Smooth muscle cell (in vitro differentiated cells): Measurements from ENCODE around the gene B3GNT5. TPM values are rescaled to one million over a fixed set of nuclear protein-coding genes. Genes with fewer than 3 reads are reported as not detected.
"Not testable (repeated sequence)": the region's sequence is repeated elsewhere in the genome, so short reads cannot be mapped to it uniquely, and the experiment has no call there.

Source experiments
- DNase-seq: peaks from one replicate; lab custom pipeline; 2025; ENCODE audit not compliant: unreplicated experiment; lab: John Stamatoyannopoulos, UW
- H2AFZ ChIP-seq: fragments of 200-600 bp; sonication (generic); 2 replicates; pipeline ENCODE4 v1.6.0; 2016; ENCODE audit warnings: antibody characterized with exemption, low read depth, mild to moderate bottlenecking
- H3F3A ChIP-seq: fragments of 200-600 bp; sonication (generic); 2 replicates; pipeline ENCODE4 v1.6.0; 2017; ENCODE audit warnings: antibody characterized with exemption, low read depth
- H3K27ac ChIP-seq: fragments of 200-600 bp; sonication (generic); 2 replicates; pipeline ENCODE4 v1.5.1; 2016; ENCODE audit warnings: low read depth, mild to moderate bottlenecking
- H3K27me3 ChIP-seq: fragments of 200-600 bp; sonication (generic); 2 replicates; pipeline ENCODE4 v1.6.1; 2016; ENCODE audit warnings: low read depth, mild to moderate bottlenecking
- H3K36me3 ChIP-seq: fragments of 200-600 bp; sonication (generic); 2 replicates; pipeline ENCODE4 v1.5.1; 2016; ENCODE audit warnings: low read depth
- H3K4me1 ChIP-seq: fragments of 200-600 bp; sonication (generic); 2 replicates; pipeline ENCODE4 v1.5.1; 2016; ENCODE audit warnings: low read depth
- H3K4me2 ChIP-seq: fragments of 200-600 bp; sonication (generic); 2 replicates; pipeline ENCODE4 v1.6.0; 2016; ENCODE audit warnings: mild to moderate bottlenecking
- H3K4me3 ChIP-seq: fragments of 200-600 bp; sonication (generic); 2 replicates; pipeline ENCODE4 v1.5.1; 2016; ENCODE audit warnings: mild to moderate bottlenecking
- H3K79me2 ChIP-seq: fragments of 200-600 bp; sonication (generic); 2 replicates; pipeline ENCODE4 v1.6.0; 2016; ENCODE audit warnings: low read depth, mild to moderate bottlenecking
- H3K9ac ChIP-seq: fragments of 200-600 bp; sonication (generic); 2 replicates; pipeline ENCODE4 v1.6.0; 2016; ENCODE audit warnings: low read depth
- H3K9me3 ChIP-seq: fragments of 200-600 bp; sonication (generic); replicated peaks from 2 replicates; pipeline ENCODE4 v1.5.1; 2016; ENCODE audit warnings: low read depth
- H4K20me1 ChIP-seq: fragments of 200-600 bp; sonication (generic); 2 replicates; pipeline ENCODE4 v1.6.0; 2016; ENCODE audit warnings: low read depth
- CTCF ChIP-seq: fragments of 200-600 bp; sonication (generic); IDR thresholded peaks from 2 replicates; pipeline ENCODE4 v1.5.1; 2017; ENCODE audit warnings: borderline replicate concordance, mild to moderate bottlenecking, antibody characterized with exemption; ENCODE audit not compliant: insufficient read depth, poor library complexity, severe bottlenecking
- WGBS: methylation state at CpG from one replicate; pipeline ENCODE4 v1.1.7; 2016; ENCODE audit warnings: low lambda C conversion rate; 5-methylcytosine and 5-hydroxymethylcytosine counted together
- polyA plus RNA-seq: library from polyadenylated mRNA; unstranded; fragments of >200 nt; fragmentation: Nextera tagmentation; extraction: Ambion mirVana; gene quantifications from 2 replicates; pipeline ENCODE4 v1.2.1, GENCODE V29; 2016
- total RNA-seq: library from RNA; depleted of rRNA; stranded (reverse); fragments of >200 nt; gene quantifications from 2 replicates; pipeline ENCODE4 v1.2.3, GENCODE V29; 2014

Gene B3GNT5
- total and polyA plus RNA-seq, 2 experiments from 2014 or later = 7.2 to 11.5 TPM

GRCh38 chr3:183226333-183226890 is 26.6 kb upstream of the B3GNT5 start:
- Histone ChIP-seq H3K27me3 (no peaks in the 10 kb centered on the region), H3F3A (no peaks in the 10 kb centered on the region), H3K4me1 (no peaks in the 10 kb centered on the region), H3K4me3 (no peak overlapping the region), H3K79me2 (no peaks in the 10 kb centered on the region), H2AFZ (no peak overlapping the region), H3K9ac (no peak overlapping the region), H3K4me2 (no peak overlapping the region), H3K27ac (no peak overlapping the region), H4K20me1 (no peaks in the 10 kb centered on the region), H3K36me3 (no peaks in the 10 kb centered on the region), H3K9me3 (no peaks in the 10 kb centered on the region)
- DNase-seq = no peak
- WGBS = 94% methylated on average over 9 of the region's 9 CpGs
- no peak for TF ChIP-seq CTCF

- no peak for DNase-seq
- no peaks in the 10 kb centered on the region for H3K9me3 ChIP-seq
- H3K27me3 ChIP-seq = no peaks in the 10 kb centered on the region
- H3F3A ChIP-seq = no peaks in the 10 kb centered on the region
- no peak overlapping the region for H3K27ac ChIP-seq
- no peak for TF ChIP-seq CTCF
- H3K4me3 ChIP-seq = no peak overlapping the region
- no peak overlapping the region for H3K9ac ChIP-seq
- no peaks in the 10 kb centered on the region for H4K20me1 ChIP-seq
- no peaks in the 10 kb centered on the region for H3K79me2 ChIP-seq
- H3K4me2 ChIP-seq = no peak overlapping the region
- no peaks in the 10 kb centered on the region for H3K4me1 ChIP-seq
- no peak overlapping the region for H2AFZ ChIP-seq
- no peaks in the 10 kb centered on the region for H3K36me3 ChIP-seq
- 93% methylated on average over 4 of the region's 4 CpGs for whole genome bisulfite sequencing
These were observed 25.5 kb upstream of the B3GNT5 start for GRCh38 chr3:183227586-183227985.

- WGBS = 91% methylated on average over 1 of the region's 1 CpG
- no peak overlapping the region for H3K27ac ChIP-seq
- H4K20me1 ChIP-seq = no peaks in the 10 kb centered on the region
- H3K9me3 ChIP-seq = no peaks in the 10 kb centered on the region
- H3K9ac ChIP-seq = no peak overlapping the region
- H3K36me3 ChIP-seq = no peaks in the 10 kb centered on the region
- H3F3A ChIP-seq = no peaks in the 10 kb centered on the region
- H3K27me3 ChIP-seq = no peaks in the 10 kb centered on the region
- H3K4me3 ChIP-seq = no peak overlapping the region
- TF ChIP-seq CTCF = no peak
- H3K4me2 ChIP-seq = no peak overlapping the region
- H2AFZ ChIP-seq = no peak overlapping the region
- no peaks in the 10 kb centered on the region for H3K79me2 ChIP-seq
- DNase-seq = no peak
- H3K4me1 ChIP-seq = no peaks in the 10 kb centered on the region
These were observed 23.9 kb upstream of the B3GNT5 start for GRCh38 chr3:183229178-183229577.

DNA sequence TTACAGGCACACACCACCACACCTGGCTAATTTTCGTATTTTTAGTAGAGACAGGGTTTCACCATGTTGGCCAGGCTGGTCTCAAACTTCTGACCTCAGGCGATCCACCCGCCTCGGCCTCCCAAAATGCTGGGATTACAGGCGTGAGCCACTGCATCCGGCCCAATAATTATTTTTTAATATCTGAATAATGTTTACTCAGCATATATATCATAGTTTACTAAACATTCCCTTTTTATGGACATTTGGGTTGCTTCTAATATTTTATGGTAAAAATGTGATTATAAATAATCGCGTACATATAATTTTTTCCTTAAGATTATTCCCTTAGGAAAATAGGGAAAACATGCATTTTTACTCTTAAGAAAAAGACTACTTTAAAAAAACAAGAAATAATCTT is 22.8 kb upstream of the B3GNT5 start:
- not testable (repeated sequence) for H3K4me2 ChIP-seq, DNase-seq

More for the DNA sequence above, 22.8 kb upstream of the B3GNT5 start:
- not testable (repeated sequence) for H3K4me3 ChIP-seq, H3K79me2 ChIP-seq, H3K27me3 ChIP-seq, H3F3A ChIP-seq, H3K4me1 ChIP-seq, H3K9ac ChIP-seq, H3K36me3 ChIP-seq, H3K27ac ChIP-seq, H3K9me3 ChIP-seq, H4K20me1 ChIP-seq, H2AFZ ChIP-seq
- 90% methylated on average over 8 of the region's 8 CpGs for WGBS
